ENCODE results near the gene FERD3L.
A peak's percentile ranks its signal among the peaks of the same experiment; 100 is the strongest.

The FERD3L gene

DNA sequence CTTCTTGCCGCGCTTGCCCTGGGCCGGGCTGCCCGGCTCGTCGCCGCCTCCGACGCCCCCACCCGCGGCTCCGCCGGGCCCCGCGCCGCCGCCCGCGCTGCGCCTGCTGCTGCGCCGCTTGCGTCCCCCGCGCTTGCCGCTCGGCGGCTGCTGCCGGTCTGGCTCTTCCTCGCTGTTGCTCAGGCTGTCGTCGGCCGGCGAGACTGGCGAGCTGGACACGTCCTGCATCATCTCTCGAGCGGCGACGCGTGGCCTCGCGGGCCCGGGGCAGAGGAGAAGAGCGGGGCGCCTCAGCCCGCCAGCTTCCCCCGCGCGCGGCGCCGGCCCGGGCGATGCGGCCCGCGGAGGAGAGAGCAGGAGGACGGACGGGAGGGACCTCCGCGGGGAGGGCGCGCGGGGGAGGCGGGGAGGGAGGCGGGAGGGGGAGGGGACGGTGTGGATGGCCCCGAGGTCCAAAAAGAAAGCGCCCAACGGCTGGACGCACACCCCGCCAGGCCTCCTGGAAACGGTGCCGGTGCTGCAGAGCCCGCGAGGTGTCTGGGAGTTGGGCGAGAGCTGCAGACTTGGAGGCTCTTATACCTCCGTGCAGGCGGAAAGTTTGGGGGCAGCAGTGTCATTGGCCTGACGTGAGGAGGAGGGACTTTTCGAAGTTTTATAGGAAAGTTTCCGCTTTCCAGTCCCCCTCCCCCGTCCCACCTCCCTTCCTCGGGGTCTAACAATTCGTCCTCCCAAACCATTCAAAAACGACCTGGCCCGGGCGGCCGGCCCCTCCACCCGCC is 27.9 kb downstream of the FERD3L start, which contains the start of gene TWIST1:
Gene TWIST1 (minus strand): TSS at position 546 of the 779 bp plus-strand sequence. CDS start 315 bp downstream, at position 231.
- TF ChIP-seq CTCF (IDR thresholded peaks at IDR 0.05; ENCODE audit: insufficient read depth, low read depth, low read length, missing control alignments): no peak
- no peak within 1 kb of the TSS for H3K4me3 ChIP-seq (ENCODE audit: low read depth, low read length)
- no peak for DNase-seq (ENCODE audit: low read depth)

DNA sequence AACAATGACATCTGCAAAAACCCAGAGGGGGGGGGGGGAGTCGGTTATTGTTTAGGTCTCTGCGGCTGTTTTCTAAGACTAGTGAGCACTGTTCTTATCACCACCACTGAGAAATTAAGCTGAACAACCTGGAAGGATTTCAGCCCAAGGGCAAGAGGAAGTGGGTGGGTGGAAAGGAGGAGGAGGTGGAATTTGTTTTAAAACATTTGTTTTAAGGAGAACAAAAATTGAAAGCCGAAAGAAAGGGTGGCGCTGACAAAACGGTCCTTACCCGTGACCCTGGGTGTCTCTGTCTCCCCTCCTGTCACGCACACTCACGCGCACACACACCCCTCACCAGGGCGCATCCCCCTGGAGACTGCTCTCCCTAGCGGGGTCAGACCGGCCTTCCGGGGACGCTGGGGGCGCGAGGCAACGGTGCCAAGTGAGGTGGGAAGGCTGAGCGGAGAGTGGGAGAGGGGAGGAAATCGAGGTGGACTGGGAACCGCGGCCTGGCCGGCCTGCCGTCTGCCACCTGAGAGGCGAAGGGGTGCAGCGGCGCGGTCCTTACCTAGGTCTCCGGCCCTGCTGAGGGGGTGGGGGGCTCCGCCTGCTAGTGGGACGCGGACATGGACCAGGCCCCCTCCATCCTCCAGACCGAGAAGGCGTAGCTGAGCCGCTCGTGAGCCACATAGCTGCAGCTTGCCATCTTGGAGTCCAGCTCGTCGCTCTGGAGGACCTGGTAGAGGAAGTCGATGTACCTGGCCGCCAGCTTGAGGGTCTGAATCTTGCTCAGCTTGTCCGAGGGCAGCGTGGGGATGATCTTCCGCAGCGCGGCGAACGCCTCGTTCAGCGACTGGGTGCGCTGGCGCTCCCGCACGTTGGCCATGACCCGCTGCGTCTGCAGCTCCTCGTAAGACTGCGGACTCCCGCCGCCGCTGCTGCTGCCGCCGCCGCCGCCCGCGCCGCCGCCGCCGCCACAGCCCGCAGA is 28.8 kb downstream of the FERD3L start:
- peak; percentile 12 for DNase-seq (ENCODE audit: low read depth)
- TF ChIP-seq CTCF (IDR thresholded peaks at IDR 0.05; ENCODE audit: insufficient read depth, low read depth, low read length, missing control alignments): no peak
- no peak overlapping the region for H3K4me3 ChIP-seq (ENCODE audit: low read depth, low read length)

- TF ChIP-seq CTCF (IDR thresholded peaks at IDR 0.05; ENCODE audit: insufficient read depth, low read depth, low read length, missing control alignments): no peak
- H3K4me3 ChIP-seq (ENCODE audit: low read depth, low read length): no peak overlapping the region
- no peak for DNase-seq (ENCODE audit: low read depth)
Observed at GRCh38 chr7:19114551-19114855, 30.7 kb downstream of the FERD3L start.

GRCh38 chr7:19113855-19114550 is 31.2 kb downstream of the FERD3L start:
- DNase-seq (ENCODE audit: low read depth): no peak
- TF ChIP-seq CTCF (IDR thresholded peaks at IDR 0.05; ENCODE audit: insufficient read depth, low read depth, low read length, missing control alignments): no peak
- H3K4me3 ChIP-seq (ENCODE audit: low read depth, low read length): no peak overlapping the region

- no peak for TF ChIP-seq CTCF (IDR thresholded peaks at IDR 0.05; ENCODE audit: insufficient read depth, low read depth, low read length, missing control alignments)
- no peak overlapping the region for H3K4me3 ChIP-seq (ENCODE audit: low read depth, low read length)
- DNase-seq (ENCODE audit: low read depth): no peak
Observed at GRCh38 chr7:19113002-19113350, 32.2 kb downstream of the FERD3L start.

DNA sequence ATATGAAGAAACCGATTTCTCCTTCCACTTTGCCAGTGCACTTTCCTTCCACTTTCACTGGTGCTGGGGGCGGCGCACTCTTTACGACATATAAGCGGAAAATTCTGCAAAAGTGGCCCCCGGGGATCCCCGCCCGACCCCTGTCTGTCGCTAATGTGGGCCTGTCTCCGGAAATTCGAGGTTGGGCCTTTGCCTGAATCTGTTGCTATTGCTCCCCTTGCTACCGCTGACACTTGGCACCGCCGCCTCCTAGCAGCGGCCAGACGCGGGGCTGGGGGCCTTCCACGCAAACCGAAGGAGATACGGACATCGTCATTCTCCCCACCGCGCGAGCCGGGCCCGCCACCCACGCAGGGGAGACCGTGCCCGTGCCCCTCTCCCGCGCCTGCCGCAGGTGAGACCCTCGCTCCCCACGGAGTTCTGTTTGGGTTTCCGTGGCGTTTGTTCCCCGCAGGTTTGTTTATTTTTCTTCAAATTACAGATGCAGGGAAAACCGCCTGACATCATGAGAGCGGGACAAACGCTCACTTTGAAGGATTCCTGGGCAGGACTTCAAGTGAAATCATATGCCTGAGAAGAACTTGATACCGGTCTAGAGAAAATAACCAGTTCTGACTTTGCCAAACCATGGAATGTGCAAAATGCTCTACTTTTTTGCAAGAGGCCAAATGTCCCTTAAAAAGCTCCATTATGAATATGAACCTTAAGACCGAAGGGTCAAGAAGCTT is 32.8 kb downstream of the FERD3L start:
- DNase-seq (ENCODE audit: low read depth): no peak
- TF ChIP-seq CTCF (IDR thresholded peaks at IDR 0.05; ENCODE audit: insufficient read depth, low read depth, low read length, missing control alignments): no peak
- no peak overlapping the region for H3K4me3 ChIP-seq (ENCODE audit: low read depth, low read length)
